IMR-90 (cell line): ENCODE data around the gene SOX12. TPM values are rescaled to one million over a fixed set of nuclear protein-coding genes. Genes with fewer than 3 reads are reported as not detected.

Source experiments
- ATAC-seq: fragments of 200-7000 bp; cut with Tn5 transposase; 2 replicates; pipeline ENCODE4 v1.9.1; 2020; ENCODE audit warnings: low read depth, mild to moderate bottlenecking, moderate library complexity
- BruUV-seq: library from RNA; stranded (reverse); fragments of 400-500 nt; replicated peaks from 2 replicates; lab custom pipeline; 2021; lab: Mats Ljungman, UMichigan
- CTCF ChIA-PET: fragments of 300-600 bp; formaldehyde crosslinking; extraction: SDS; loops from one replicate; lab custom pipeline; 2021; ENCODE audit warnings: antibody characterized with exemption; lab: Yijun Ruan, JAX
- POLR2A ChIA-PET: fragments of 300-600 bp; sonication (Branson Sonifier 250); formaldehyde crosslinking; loops from one replicate; lab custom pipeline; 2022; ENCODE audit warnings: antibody characterized with exemption; ENCODE audit not compliant: unreplicated experiment; lab: Charles Lee
- DNase-seq: peaks from one replicate; pipeline ENCODE4 v3.0.0; 2013
- H2AFZ ChIP-seq: replicated peaks from 2 replicates; pipeline ENCODE3; 2013; ENCODE audit warnings: low read length, mild to moderate bottlenecking; ENCODE audit not compliant: poor library complexity
- H2AK5ac ChIP-seq: 2 replicates; pipeline ENCODE4 v1.6.1; 2013; ENCODE audit warnings: low read depth, low read length, inconsistent platforms
- H2AK9ac ChIP-seq: replicated peaks from 2 replicates; pipeline ENCODE3; 2013; ENCODE audit warnings: mild to moderate bottlenecking, low read depth, low read length, moderate library complexity; ENCODE audit not compliant: poor library complexity
- H2BK120ac ChIP-seq: 2 replicates; pipeline ENCODE4 v1.6.1; 2013; ENCODE audit warnings: low read depth, low read length, inconsistent platforms
- H2BK15ac ChIP-seq: 3 replicates; pipeline ENCODE4 v1.6.1; 2013; ENCODE audit warnings: low read depth, low read length, inconsistent platforms
- H2BK20ac ChIP-seq: 2 replicates; pipeline ENCODE4 v1.6.1; 2013; ENCODE audit warnings: low read depth, mild to moderate bottlenecking, inconsistent platforms, low read length, moderate library complexity
- H2BK5ac ChIP-seq: 2 replicates; pipeline ENCODE4 v1.6.1; 2013; ENCODE audit warnings: mild to moderate bottlenecking, low read depth, low read length, inconsistent platforms; ENCODE audit not compliant: poor library complexity, severe bottlenecking
- H3K14ac ChIP-seq: replicated peaks from 2 replicates; pipeline ENCODE4 v1.6.1; 2013; ENCODE audit warnings: low read depth, low read length, inconsistent platforms
- H3K18ac ChIP-seq: 2 replicates; pipeline ENCODE4 v1.6.1; 2013; ENCODE audit warnings: low read depth, low read length, control low read depth
- H3K23ac ChIP-seq: 2 replicates; pipeline ENCODE4 v1.6.1; 2013; ENCODE audit warnings: low read depth, low read length, inconsistent platforms
- H3K27ac ChIP-seq: 2 replicates; pipeline ENCODE4 v1.5.1; 2013; ENCODE audit warnings: mild to moderate bottlenecking, control low read depth, low read length; ENCODE audit not compliant: insufficient read depth
- H3K27me3 ChIP-seq: 2 replicates; pipeline ENCODE4 v1.6.1; 2013; ENCODE audit warnings: low read length; ENCODE audit not compliant: control insufficient read depth, insufficient read depth
- H3K36me3 ChIP-seq: 2 replicates; pipeline ENCODE4 v1.6.1; 2013; ENCODE audit warnings: low read length, mixed read lengths; ENCODE audit not compliant: control insufficient read depth, insufficient read depth
- H3K4ac ChIP-seq: 2 replicates; pipeline ENCODE4 v1.6.1; 2013; ENCODE audit warnings: low read depth, low read length, inconsistent platforms
- H3K4me1 ChIP-seq: 2 replicates; pipeline ENCODE4 v1.6.1; 2013; ENCODE audit warnings: low read length, mixed read lengths; ENCODE audit not compliant: control insufficient read depth, insufficient read depth
- H3K4me2 ChIP-seq: 2 replicates; pipeline ENCODE4 v1.6.1; 2013; ENCODE audit warnings: low read depth, mild to moderate bottlenecking, control low read depth, low read length, moderate library complexity
- H3K4me3 ChIP-seq: 2 replicates; pipeline ENCODE4 v1.5.1; 2013; ENCODE audit warnings: low read depth, mild to moderate bottlenecking, control low read depth, low read length, moderate library complexity; ENCODE audit not compliant: insufficient read depth
- H3K56ac ChIP-seq: 2 replicates; pipeline ENCODE4 v1.6.1; 2013; ENCODE audit warnings: low read length, inconsistent platforms; ENCODE audit not compliant: insufficient read depth; ENCODE audit errors: extremely low read depth
- H3K79me1 ChIP-seq, 2 experiments: 2 replicates each; pipeline ENCODE4 v1.6.1; 2013; ENCODE audit warnings: low read length in 2 of 2, inconsistent platforms in 1 of 2, low read depth in 1 of 2
- H3K9ac ChIP-seq: 2 replicates; pipeline ENCODE4 v1.6.1; 2013; ENCODE audit warnings: low read depth, low read length, control low read depth
- H3K9me1 ChIP-seq: 2 replicates; pipeline ENCODE4 v1.6.1; 2013; ENCODE audit warnings: low read length, inconsistent platforms; ENCODE audit not compliant: insufficient read depth
- H3K9me3 ChIP-seq: 2 replicates; pipeline ENCODE4 v1.6.1; 2013; ENCODE audit warnings: low read length; ENCODE audit not compliant: control insufficient read depth, insufficient read depth
- H4K20me1 ChIP-seq: 2 replicates; pipeline ENCODE4 v1.6.1; 2013; ENCODE audit warnings: low read length, inconsistent platforms; ENCODE audit not compliant: insufficient read depth
- H4K5ac ChIP-seq: 2 replicates; pipeline ENCODE4 v1.6.1; 2013; ENCODE audit warnings: mild to moderate bottlenecking, low read depth, low read length, control low read depth
- H4K8ac ChIP-seq, 2 experiments: 2 replicates each; pipeline ENCODE4 v1.6.1; 2013; ENCODE audit warnings: low read depth in 2 of 2, low read length in 2 of 2, control low read depth in 1 of 2, inconsistent platforms in 1 of 2
- H4K91ac ChIP-seq: 2 replicates; pipeline ENCODE4 v1.6.1; 2013; ENCODE audit warnings: low read depth, low read length, inconsistent platforms; ENCODE audit not compliant: insufficient read depth
- CEBPB ChIP-seq: IDR thresholded peaks from 2 replicates; pipeline ENCODE4 v1.6.1; 2012; ENCODE audit warnings: low read depth, low read length, improper control_type of control experiment
- RFX5 ChIP-seq: IDR thresholded peaks from 2 replicates; pipeline ENCODE4 v1.8.0; 2012; ENCODE audit warnings: low read depth, mild to moderate bottlenecking, low read length, moderate library complexity
- WGBS, 2 experiments: methylation state at CpG; one replicate each; pipeline versions ENCODE4 v1.1.5 to v1.1.7; 2013; ENCODE audit warnings: missing lambda C conversion rate in 2 of 2; ENCODE audit not compliant: insufficient read length in 1 of 2; ENCODE audit errors: extremely low coverage in 2 of 2; 5-methylcytosine and 5-hydroxymethylcytosine counted together
- dilution Hi-C: fragments of 300-500 bp; cut with HindIII; formaldehyde crosslinking; loops from one replicate; pipeline ENCODE4 v1.14.3; 2018; ENCODE audit warnings: low sequenced_read_pairs; ENCODE audit not compliant: unreplicated experiment
- in situ Hi-C: fragments of 300-500 bp; cut with MboI; formaldehyde crosslinking; loops from 3 replicates; pipeline ENCODE4 v1.14.3; 2019; ENCODE audit warnings: low sequenced_read_pairs, inconsistent platforms, mixed read lengths
- intact Hi-C: fragments of 100-400 bp; cut with micrococcal nuclease; formaldehyde crosslinking; loops from 2 replicates; pipeline ENCODE4 v1.10.0; 2022
- polyA plus RNA-seq, 3 experiments: library from polyadenylated mRNA; depleted of rRNA; stranded (reverse); fragments of >200 nt; gene quantifications; 2 replicates each; pipeline ENCODE4 v1.2.3, GENCODE V29; 2012; ENCODE audit warnings: low replicate concordance in 1 of 3
- total RNA-seq: library from RNA; depleted of rRNA; stranded (reverse); fragments of >200 nt; gene quantifications from 2 replicates; pipeline ENCODE4 v1.2.3, GENCODE V29; 2012

SOX12 gene
- total and polyA plus RNA-seq, 2 of the 4 experiments (the other 2 are of a cell fraction): 1.1 to 6.2 TPM

- peaks cover 4% of the 10 kb centered on the region for H3K4me1 ChIP-seq
- H3K36me3 ChIP-seq: no peaks in the 10 kb centered on the region
- no peak overlapping the region for H2BK15ac ChIP-seq
- H4K91ac ChIP-seq: no peak overlapping the region
- in situ Hi-C loops: no loop called here
- WGBS, 2 experiments: 80% methylated on average over 1 of the region's 5 CpGs; no CpG with 5 or more reads in 1 of the 2 experiments
- H2AFZ ChIP-seq: peak overlapping the region; percentile 15
- no peak overlapping the region for H2BK20ac ChIP-seq
- POLR2A ChIA-PET: no interaction called here
- H3K27me3 ChIP-seq: no peaks in the 10 kb centered on the region
- H4K5ac ChIP-seq: no peak overlapping the region
- H3K9me3 ChIP-seq: no peaks in the 10 kb centered on the region
- no peak overlapping the region for H3K9ac ChIP-seq
- ATAC-seq (no peak), DNase-seq (no peak)
- TF ChIP-seq RFX5 (no peak), CEBPB (no peak)
- peak overlapping the region; percentile 73 for H2AK5ac ChIP-seq
- H2AK9ac ChIP-seq: no peak overlapping the region
- no peak overlapping the region for H2BK120ac ChIP-seq
- no TSS peak for BruUV-seq
- no peak overlapping the region for H2BK5ac ChIP-seq
- no peak overlapping the region for H3K4me3 ChIP-seq
- peaks cover 10% of the 10 kb centered on the region for H3K9me1 ChIP-seq
- peaks cover 14% of the 10 kb centered on the region for H4K20me1 ChIP-seq
- H3K4me2 ChIP-seq: no peak overlapping the region
- dilution Hi-C loops: no loop called here
- H3K18ac ChIP-seq: no peak overlapping the region
- peaks cover 14 to 25% of the 10 kb centered on the region in 2 experiments for H3K79me1 ChIP-seq
- H3K14ac ChIP-seq: no peak overlapping the region
- no peak overlapping the region for H3K4ac ChIP-seq
- H3K56ac ChIP-seq: no peak overlapping the region
- no peak overlapping the region for H4K8ac ChIP-seq
- intact Hi-C loops: no loop called here
- CTCF ChIA-PET: no interaction called here
- H3K27ac ChIP-seq: no peak overlapping the region
- H3K23ac ChIP-seq: no peak overlapping the region
Measured at GRCh38 chr20:294602-295001, 30.8 kb upstream of the SOX12 start.
